Daoy (cell line): ENCODE data around the gene TRAF1. TPM values are rescaled to one million over a fixed set of nuclear protein-coding genes. Genes with fewer than 3 reads are reported as not detected.

Experiments
- DNase-seq: peaks from one replicate; pipeline ENCODE4 v3.0.0-alpha.2; 2015; ENCODE audit warnings: low read depth
- total RNA-seq: library from RNA; depleted of rRNA; stranded (reverse); fragments of >200 nt; shearing (Covaris generic); gene quantifications from 2 replicates; pipeline ENCODE4 v1.2.3, GENCODE V29; 2014

TRAF1 gene
- total RNA-seq, 1 experiment from 2014 or later = 8.1 TPM

- no peak for DNase-seq
Measured at GRCh38 chr9:120872791-120873502, 53.6 kb downstream of the TRAF1 start.

DNA sequence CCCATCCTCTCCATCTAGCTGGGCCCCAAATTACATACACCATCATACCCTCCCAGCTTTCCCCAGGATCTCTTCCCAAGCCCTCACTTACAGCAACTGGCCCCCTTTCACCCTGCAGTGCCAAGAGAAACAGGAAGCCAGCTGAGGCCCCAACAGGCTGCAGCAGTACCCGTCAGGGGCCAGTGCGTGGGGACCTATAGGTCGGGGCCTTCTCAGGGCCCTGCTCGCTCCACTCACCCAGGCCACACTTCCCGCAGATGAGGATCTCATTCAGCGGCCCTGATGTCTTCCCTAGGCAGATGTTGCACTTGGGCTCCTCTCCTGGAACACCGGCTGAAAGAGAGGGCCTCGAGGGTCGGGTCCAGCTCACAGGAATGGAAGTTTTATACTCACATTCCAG, 56.4 kb downstream of the TRAF1 start:
- DNase-seq = no peak

GRCh38 chr9:120869726-120870125, 56.9 kb downstream of the TRAF1 start:
- DNase-seq = no peak

GRCh38 chr9:120869360-120869687, 57.3 kb downstream of the TRAF1 start:
- no peak for DNase-seq

DNA sequence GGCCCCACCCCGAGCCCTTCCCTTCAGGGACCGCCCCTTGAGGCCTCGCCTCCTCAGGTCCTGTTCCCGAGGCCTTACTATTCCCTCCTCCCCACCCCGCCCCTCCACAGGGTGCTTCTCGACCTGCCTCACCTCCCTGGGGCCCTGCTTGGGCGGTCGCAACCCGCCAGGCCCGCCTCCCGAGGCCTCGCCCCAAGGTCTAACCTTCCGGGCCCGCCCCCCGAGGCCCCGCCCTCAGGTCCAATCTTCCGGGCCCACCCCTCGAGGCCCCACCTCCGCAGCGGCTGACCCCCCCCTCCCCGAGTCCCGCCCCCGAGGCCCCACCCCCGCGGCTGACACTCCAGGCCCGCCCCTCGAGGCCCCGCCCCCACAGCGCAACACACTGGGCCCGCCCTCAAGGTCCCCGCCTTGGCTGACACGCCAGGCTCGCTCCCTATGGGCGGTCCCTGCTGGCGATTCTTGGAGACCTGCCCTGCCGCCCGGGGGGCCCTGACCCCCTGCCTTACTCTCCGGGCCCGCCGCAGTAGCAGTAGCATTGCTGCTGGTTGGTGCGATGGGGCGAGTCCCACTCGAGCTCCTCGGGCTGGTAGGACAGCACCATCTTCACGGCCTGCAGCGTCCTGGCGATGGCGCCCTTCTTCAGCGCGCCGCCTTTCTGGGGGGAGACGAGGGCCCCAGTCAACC, 57.8 kb downstream of the TRAF1 start:
- DNase-seq = peak; percentile 47

DNA sequence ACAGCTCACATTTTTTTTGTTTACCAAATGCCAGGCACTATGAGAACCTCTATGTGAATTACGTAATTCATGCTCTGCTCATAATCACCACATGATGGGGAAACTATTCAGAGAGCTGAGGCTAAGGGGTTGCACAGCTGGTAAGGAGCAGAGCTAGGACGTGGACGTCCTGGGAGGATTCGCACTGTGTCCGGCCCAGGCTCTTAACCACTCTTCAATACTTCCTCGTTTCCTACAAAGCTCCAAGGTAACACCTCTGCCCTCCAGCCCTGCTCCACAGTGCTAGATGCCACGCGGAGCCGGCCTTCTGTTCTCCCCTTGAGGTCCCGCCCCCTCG, 58.3 kb downstream of the TRAF1 start:
- DNase-seq = no peak

DNA sequence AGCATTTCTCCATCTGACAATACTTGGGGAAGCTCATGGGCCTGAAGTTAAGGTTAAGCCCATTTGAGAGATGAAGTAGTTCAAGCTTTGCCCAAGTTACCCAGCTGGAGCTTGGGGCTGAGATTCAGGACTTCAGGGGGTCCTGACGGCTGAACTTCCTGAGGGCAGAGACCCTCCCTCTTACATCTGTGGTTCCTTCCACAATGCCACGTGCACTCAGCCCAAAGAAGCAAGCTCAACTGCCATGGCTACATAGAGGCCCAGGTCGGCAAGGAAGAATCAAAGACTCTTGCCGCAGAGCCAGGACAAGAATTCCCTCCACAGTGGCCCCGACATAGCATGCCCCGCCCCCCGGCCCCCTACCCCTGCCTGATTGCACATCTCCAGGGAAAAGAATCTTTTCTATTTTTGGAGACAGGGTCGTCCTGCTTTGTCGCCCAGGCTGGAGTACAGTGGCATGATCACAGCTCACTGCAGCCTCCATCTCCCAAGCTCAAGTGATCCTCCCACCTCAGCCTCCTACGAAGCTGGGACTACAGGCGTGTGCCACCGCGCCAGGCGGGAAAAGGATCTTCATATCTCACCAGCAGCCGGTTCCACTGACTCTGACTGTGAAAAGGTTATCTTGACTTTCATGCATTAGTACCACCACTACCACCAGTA, 58.8 kb downstream of the TRAF1 start:
- no peak for DNase-seq

DNA sequence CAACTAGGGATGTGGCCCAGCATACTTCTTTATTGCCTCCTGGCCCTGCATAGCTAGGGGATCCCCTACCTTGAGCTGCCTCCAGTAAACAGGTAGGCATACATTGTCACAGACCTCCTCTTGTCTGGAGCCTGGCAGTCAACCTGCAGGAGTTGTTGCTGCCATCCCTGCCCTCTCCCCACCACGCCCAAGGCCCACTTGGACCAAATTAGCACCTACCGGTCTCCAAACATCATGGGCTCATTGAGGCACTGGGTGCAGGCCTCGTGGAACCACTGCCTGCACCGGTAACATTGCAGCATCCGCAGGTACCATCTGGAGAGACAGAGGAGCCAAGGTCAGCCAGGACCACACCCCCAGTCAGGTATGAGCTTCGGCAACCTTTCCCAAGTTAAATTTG, 59.9 kb downstream of the TRAF1 start:
- no peak for DNase-seq

GRCh38 chr9:120865809-120866208, 60.8 kb downstream of the TRAF1 start:
- no peak for DNase-seq

- DNase-seq = no peak
Measured at GRCh38 chr9:120865176-120865575, 61.4 kb downstream of the TRAF1 start.

DNA sequence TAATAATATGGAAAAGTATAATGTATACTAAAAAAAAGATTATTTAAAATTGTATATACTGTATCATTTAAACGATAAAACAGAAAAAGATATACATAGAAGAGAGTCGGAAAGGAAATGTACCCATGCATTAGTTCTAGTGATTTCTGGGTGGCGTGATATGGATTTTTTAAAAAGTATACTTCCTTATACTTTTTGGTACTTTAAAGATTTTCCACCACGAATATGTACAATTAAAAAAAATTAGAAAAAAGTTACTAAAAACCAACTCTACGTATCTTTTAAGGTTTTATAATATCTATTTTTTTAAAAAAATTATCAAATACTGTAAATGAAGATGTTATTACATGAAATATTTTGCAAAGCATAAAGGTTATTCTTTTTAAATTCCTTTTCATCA, 61.9 kb downstream of the TRAF1 start:
- DNase-seq = no peak

DNA sequence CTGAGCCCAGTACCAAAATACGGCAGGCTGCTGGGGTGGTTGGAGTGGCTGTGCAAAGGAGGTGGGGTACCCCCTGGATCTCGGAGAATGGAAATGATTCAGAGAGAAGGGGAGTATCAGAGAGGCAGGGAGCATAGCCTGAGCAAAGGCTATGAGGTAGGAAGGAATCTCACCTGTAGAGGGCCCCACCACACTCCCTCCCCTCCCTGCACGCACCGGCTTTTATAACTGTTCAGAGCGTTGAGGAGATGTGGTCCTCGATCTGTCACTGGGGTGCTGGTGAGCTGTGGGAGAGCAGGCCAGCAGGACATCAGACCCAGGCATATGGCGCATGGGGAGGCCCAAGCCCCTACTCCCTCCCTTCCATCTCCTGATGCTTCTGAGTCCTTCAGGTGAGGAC, 62.8 kb downstream of the TRAF1 start:
- no peak for DNase-seq

- no peak for DNase-seq
Measured at GRCh38 chr9:120862452-120862851, 64.1 kb downstream of the TRAF1 start.

GRCh38 chr9:120861935-120862334, 64.7 kb downstream of the TRAF1 start:
- no peak for DNase-seq

DNA sequence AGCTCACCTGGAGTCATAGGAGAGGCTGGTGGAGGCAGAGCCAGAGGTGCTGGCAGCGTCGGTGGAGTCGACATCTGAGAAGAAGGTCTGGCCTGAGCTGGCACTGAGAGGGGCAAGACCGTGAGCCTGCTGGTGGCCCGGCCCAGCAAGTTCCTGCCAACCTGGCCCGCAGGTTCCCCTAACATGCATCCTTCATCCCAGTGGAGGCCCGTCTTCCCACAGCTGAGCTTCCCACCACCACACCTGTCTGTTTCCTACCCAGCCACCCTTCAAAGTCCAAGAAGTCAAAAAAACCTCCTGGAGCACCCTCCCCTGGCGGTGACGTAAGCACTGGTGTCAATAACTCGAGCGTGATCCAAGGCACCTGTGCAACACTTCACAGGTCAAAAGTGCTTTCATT, 66.5 kb downstream of the TRAF1 start:
- DNase-seq = no peak

GRCh38 chr9:120859361-120859760, 67.2 kb downstream of the TRAF1 start:
- DNase-seq = no peak

DNA sequence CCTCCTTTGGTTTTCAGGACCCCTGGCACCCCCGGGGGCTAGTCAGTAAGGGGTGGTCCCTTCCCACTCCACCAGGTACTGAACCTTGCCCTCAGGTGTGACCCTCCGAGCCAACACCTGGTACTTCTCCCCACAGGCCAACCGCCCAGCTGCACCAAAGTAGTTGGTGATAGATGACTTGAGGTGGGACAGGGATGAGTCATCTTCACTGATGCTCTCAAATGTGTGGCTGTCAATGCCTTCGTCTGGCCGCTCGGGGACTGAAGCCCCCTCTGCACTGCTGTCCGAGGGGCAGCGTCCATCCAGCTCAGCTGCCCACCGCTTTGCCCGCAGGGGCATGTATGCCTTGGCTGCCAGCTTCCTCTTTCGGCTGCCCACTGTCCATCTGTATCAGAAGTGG, 68.7 kb downstream of the TRAF1 start:
- DNase-seq = no peak

DNA sequence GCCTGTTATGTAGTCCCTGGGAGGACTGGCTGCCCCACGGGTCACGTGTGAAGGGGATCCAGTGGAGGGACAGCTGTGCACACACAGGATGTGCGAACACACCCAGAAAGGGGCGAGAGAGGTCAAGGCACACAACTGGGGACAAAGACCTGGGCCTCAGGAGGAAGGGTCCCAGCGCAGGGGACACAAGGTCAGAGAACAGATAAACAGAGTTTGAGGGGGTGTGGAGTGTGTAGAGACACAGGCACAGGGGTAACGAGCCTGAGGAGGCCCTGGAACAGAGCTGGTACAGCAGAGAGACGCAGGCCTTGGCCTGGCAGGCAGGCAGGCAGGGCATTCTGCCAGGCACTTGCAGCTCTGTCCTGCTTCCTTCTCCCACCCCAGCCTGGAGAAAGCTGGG, 69.1 kb downstream of the TRAF1 start:
- no peak for DNase-seq

DNA sequence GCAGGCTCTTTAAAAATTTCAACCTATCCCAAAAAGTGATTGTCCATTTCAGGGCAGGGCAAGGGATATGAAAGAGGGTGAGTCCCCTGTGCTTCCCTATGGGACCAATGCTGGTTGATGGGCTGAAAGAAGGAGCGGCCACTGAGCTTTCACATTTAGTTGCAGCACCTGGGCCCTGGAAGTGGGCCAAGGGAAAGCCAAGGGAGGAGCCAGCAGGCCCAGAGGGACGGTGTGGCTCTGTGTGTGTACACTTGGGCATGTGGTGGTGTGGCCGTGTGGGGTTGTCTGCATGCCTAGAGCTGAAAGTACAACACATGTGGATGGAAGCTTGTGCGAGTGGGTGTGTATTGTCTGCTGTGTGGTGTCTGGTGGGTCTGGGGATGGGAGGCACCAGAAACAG, 69.9 kb downstream of the TRAF1 start:
- no peak for DNase-seq

DNA sequence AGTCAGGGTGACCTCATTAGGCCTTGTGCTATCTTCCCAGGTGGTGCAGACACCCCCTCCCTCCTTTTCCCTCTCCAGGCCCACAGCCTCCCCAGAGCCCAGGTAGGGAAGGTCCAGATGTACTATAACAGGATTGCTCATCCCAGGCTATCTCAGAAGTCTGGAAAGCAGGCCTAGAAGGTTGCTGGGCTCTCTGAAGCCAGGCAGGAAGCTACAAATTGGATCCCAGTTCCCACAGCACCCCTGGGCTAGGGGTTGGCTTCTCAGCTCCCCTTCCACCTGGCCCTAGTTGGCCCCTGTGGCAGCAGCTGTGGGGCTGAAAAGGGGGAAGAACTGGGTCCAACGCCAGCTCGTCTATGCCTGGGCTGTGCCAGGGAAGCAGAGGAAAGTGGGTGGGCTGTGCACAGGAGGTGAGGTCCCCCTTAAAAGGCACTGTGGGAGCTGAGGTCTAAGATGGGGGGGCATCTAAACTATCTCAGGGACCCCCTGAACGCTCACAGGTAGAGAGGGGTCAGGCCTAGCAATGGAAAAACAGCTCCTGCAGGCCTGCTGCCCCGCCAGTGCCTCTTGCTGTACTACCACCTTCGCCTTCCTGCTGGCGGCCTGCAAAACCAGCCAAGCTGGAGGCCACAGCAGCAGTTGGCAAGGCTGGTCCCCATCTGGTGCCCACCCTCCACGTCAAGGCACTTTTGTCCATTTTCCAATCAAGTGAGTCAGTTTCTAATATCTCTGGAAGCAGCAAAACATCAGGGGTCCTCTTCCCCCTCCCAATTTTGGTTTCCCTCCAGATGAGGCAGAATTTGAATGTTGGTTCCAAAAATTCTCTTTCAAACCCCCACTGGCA, 70.5 kb downstream of the TRAF1 start:
- no peak for DNase-seq

DNA sequence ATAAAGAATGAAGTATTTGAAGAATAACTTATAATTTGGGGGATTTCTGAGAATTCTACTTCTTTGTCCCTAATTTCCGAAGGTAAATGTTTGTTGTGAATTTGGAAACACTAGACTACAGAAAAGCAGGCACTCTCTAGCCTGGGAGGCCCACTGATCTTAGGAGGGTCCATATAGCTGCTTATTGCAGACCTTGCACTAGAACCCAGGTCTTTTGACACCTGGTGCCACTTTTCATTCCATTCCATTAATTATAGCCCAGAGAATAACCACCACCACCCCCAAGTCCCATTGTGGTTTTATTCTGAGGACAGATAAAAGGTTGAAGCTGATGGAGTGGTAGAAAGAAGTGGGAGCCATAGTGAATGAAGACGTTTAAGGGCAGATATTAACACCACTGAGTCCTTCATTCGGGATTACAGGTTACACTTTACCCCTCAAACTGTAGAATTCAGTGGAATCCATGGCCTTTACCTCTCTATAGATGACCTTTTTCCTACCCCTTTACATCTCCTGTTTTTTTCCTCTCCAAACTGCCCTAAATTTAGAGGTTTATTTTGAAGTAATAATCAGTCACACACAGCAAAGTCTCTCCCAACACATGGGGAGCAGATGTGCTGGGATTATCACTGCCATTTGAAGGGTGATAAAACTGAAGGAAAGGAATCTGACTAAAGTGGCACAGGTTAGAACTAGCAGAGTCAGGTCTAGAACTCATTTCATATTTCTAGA, 71.8 kb downstream of the TRAF1 start:
- DNase-seq = no peak

- no peak for DNase-seq
Measured at GRCh38 chr9:120853198-120853597, 73.4 kb downstream of the TRAF1 start.
